Measurements from ENCODE around the gene HOXA3.

HOXA3 gene

DNA sequence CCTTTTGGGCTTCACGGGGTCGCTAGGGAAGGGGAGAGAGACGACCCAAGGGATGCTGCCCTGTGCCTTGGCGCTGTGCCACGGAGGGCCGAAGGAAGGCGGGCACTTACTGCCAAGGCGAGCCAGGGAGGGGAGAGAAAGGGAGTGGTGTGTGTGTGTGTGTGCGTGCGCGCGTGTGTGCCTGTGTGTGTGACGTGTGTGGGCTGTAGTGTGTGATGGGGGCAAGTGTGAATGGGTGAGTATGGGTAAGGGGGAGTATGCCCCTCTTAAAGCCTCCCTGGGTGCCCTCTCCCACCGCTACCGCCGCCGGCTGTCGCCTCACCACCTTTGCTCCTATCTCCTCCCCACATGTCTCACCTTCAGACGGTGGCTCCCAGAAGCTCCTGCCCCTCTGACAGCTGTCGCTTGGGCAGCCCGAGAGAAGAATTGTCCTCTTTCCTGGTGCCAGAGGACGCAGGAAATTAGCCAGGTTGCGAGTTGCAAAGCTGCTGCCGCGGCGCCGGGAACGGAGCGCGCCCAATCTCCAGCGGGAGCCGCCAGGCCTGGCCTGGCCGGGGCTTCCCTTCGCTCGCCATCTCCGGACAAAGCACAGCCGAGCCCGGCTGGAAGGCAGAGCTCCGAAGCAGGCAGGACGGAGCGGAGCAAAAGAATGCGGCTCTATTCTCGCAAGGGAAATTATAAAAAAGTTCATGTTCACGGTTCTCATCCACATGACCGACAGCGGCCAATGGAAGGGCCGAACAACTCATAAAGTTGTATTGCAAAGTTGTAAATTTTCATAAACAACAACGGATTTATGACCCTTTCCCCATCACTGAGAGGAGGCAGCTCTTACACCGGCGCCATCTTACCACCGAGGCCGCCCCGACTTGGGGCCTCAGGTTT, at the start of gene HOXA3:
TSS of gene HOXA3 (minus strand) at position 653 of the 885 bp plus-strand sequence. CDS start 41,943 bp downstream, outside the sequence.
- Mint-ChIP-seq H3K9me3 (peaks cover 3% of the 10 kb centered on the region in 2 donors), H3K36me3 (peaks cover 0 to 11% of the 10 kb centered on the region in 2 donors), H3K27ac (peak within 1 kb of the TSS; percentile 85), H3K27me3 (peaks cover 63 to 91% of the 10 kb centered on the region in 2 donors), H3K4me1 (peaks cover 36 to 66% of the 10 kb centered on the region in 2 donors), H3K4me3 (peak within 1 kb of the TSS; percentile 78 to 80)
- DNase-seq (no peak), ATAC-seq (replicated peaks) (no peak)

DNA sequence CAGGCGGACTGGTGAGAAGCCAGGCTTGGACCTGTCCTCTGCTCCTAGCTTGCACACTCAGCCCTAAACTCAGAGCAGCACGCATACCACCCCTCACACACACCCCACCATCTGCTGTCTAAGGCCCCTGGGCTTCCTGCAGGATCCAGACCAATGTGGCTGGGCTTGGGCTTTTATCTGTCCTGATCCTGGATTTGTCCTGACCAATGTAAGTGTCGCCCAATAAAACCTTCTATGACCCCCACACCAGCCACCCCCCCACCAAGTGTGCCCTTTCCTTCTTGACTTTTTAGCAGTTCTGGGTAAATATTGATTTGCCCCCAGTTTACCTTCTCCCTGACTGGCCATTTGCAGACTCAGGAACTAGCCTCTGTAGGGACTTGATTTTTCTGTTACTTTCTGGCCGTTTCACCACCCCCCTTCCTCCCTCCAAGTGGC, 49.2 kb upstream of the HOXA3 start:
- peaks cover 42 to 60% of the 10 kb centered on the region in 2 donors for H3K4me1 Mint-ChIP-seq
- ATAC-seq (replicated peaks) (no peak), DNase-seq (no peak)
- H3K4me3 Mint-ChIP-seq, result peak overlapping the region; percentile 88 to 89
- no peaks in the 10 kb centered on the region for H3K9me3 Mint-ChIP-seq
- H3K36me3 Mint-ChIP-seq, result peaks cover 0 to 5% of the 10 kb centered on the region in 2 donors
- H3K27ac Mint-ChIP-seq, result peak overlapping the region; percentile 9
- H3K27me3 Mint-ChIP-seq, result peaks cover 87 to 91% of the 10 kb centered on the region in 2 donors

DNA sequence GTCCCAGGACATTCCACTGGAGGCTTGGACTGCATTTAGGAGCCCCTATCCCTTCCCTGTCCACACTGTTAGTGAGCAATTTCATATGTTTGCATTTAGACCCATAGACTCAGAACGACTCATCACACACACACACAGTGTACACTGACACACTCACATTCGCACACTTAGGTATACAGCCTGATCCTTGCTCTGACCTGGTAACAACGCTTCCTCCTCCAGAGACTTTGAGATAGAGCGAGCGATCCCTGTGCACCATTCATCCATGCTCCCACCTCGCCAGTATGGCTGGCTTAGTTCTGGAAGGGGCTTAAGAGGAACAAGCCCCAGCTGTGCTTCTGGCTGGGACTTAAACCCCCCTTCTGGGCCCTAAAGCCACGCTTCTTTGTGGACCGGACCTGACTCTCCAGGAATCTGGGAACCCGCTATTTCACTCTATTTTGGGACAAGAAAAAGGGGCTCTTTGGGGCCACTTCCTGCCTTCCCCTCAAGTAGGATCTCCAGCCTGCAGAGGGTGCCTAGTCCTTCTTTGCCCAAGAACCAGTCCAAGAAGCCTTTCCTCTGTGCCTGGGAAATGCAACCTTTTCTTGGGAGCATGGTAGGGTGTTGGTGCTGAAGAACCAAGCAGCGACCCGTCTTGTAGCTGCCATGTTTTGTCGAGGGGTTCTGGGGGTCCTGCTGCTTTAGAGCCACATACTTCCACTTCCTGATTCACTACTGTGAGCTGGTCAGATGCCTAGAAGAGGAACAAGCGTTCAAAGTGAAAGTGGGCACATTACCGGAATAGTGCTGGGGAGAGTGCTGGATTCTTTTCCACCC, 48.6 kb upstream of the HOXA3 start:
- ATAC-seq (replicated peaks) (peak; percentile 63 to 71), DNase-seq (no peak)
- H3K27ac Mint-ChIP-seq, result peak overlapping the region; percentile 79

DNA sequence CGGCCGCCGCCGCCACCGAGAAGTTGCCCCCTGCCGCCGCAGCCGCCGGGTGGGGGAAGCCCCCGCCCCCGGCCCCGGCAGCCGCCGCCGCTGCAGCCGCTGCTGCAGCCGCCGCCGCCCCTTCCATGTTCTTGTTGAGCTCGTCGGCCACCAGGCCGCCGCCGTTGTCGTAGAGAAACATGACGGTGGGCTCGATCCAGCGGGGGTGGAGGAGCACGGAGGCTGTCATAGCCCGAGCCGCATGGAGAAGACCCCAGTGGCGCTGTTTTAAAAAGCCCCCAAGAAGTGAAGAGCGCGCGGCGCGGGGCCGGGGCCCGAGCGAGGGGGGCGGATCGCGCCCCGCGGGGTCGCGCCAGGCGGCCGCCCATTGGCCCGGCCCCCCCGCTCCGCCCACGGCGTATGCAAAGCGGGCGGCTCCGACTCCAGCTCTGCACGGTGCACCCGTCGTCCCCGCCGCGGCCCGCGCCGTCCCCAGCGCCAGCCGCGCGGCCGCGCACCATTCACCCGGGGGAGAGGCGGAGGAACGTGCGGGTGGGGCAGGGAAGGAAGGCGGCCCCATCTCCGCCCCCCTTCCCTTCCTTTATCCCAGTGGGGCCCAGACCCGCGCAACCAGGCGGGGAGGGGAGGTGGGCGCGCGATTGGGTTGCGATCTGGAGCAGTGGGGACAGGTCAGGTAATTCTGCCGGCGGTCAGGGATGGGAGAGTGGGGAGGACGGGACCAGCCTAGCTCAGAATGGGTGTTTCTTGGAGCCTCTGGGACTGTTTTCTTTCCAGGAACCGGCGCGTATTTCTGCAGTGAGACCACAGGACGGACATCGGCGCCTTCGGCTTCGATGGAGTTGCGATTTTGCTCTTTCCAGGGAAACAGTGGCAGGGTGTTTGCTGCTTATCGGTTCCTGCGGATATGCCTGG, 47.7 kb upstream of the HOXA3 start, which contains the start of gene HOXA13:
TSS of gene HOXA13 (minus strand) at position 243 of the 912 bp plus-strand sequence. CDS start at position 229, 14 bp downstream.
- H3K4me3 Mint-ChIP-seq, result peak within 1 kb of the TSS; percentile 88 to 89
- ATAC-seq (replicated peaks), result peak; percentile 41 to 54
- DNase-seq, result no peak
- H3K27me3 Mint-ChIP-seq, result peaks cover 81 to 83% of the 10 kb centered on the region in 2 donors
- H3K9me3 Mint-ChIP-seq, result no peaks in the 10 kb centered on the region
- H3K27ac Mint-ChIP-seq, result peak within 1 kb of the TSS; percentile 79
- peaks cover 0 to 3% of the 10 kb centered on the region in 2 donors for H3K36me3 Mint-ChIP-seq
- H3K4me1 Mint-ChIP-seq, result peaks cover 36 to 54% of the 10 kb centered on the region in 2 donors

More for the DNA sequence above, 48.6 kb upstream of the HOXA3 start:
- Mint-ChIP-seq H3K27me3 (peaks cover 84 to 86% of the 10 kb centered on the region in 2 donors), H3K9me3 (no peaks in the 10 kb centered on the region), H3K4me3 (peak overlapping the region; percentile 88 to 89), H3K4me1 (peaks cover 40 to 63% of the 10 kb centered on the region in 2 donors), H3K36me3 (peaks cover 0 to 5% of the 10 kb centered on the region in 2 donors)

DNA sequence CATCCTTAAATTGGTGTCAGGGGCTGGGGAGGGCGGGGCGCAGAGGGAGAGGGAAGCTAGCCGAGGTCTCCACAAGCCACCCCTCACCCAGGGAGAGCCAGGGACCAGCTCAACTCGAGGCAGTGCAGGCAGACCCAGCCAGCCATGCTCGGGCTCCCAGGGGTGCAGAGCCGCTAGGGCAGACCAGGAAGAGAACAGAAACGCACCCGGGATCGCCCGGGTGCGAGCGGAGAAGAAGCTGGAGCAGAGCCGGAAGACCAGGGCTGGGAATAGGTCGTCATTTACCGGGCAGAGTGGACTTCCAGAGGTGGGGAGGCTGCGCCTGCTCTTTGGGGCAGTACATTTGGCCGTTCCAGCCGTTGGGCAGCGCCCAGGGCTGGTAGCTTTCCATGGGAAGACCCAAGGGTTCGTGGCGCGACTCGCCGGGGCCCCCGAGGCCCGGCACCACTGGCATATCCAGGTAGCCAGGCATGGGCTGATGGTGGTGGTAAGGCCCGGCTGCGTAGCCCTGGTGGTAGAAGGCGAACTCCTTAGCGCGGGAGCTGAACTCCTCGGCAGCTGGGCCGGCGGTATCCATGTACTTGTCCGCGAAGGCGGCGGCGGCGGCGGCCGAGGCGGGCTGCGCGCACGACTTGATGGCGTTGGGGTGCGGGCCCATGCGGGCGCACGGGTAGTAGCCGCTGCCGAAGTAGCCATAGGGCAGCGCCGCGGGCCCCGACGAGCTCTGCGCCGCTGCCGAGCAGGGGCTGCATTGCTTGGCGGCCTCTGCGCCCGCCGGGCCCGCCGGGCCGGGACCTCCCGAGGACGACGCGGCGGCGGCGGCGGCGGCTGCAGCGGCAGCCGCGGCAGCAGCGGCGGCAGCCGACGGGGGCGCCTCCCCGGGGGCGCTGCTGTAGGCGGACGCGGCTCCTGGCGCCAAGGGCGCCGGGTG, 46.8 kb upstream of the HOXA3 start:
- Mint-ChIP-seq H3K4me1 (peaks cover 29 to 47% of the 10 kb centered on the region in 2 donors), H3K27me3 (peaks cover 76 to 83% of the 10 kb centered on the region in 2 donors), H3K9me3 (no peaks in the 10 kb centered on the region), H3K4me3 (peak overlapping the region; percentile 71 to 74), H3K36me3 (peaks cover 0 to 3% of the 10 kb centered on the region in 2 donors), H3K27ac (peak overlapping the region; percentile 57)
- ATAC-seq (replicated peaks), result no peak
- DNase-seq, result no peak

DNA sequence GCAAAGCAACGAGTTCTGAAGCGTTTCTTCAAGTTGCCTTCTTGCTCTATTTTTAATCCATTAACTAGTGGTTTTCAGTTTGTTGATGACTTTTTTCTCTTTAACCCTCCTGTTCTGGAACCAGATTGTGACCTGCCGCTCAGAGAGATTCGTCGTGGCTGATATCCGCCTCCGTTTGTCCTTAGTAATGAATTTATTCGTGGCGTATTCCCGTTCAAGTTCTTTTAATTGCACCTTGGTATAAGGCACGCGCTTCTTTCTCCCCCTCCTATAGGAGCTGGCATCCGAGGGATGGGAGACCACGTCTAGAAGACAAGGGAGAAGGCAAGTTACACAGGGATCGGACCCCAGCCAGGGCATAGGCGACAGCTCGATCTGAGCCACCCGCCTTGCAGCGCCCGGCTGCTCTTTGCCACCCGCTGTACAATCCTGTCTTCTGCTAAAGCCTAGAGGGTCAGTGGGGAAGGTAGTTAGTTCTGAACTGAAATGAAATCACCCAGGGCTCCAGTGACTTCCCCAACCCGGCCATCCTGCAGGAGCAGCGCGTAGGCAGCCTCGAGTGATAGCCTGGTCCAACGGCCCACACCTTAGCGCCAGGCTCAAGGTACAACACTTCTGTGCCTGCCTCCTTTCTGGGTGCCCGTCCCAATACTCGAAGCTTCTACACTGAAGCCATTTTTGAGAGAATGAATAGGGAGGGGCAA, 45.9 kb upstream of the HOXA3 start:
- no peak for DNase-seq
- H3K27ac Mint-ChIP-seq, result peak overlapping the region; percentile 66
- no peak for ATAC-seq (replicated peaks)
- H3K4me3 Mint-ChIP-seq, result peak overlapping the region; percentile 2 to 74
- H3K36me3 Mint-ChIP-seq, result peaks cover 0 to 3% of the 10 kb centered on the region in 2 donors
- H3K27me3 Mint-ChIP-seq, result peaks cover 67 to 78% of the 10 kb centered on the region in 2 donors
- H3K9me3 Mint-ChIP-seq, result no peaks in the 10 kb centered on the region
- peaks cover 29 to 49% of the 10 kb centered on the region in 2 donors for H3K4me1 Mint-ChIP-seq

DNA sequence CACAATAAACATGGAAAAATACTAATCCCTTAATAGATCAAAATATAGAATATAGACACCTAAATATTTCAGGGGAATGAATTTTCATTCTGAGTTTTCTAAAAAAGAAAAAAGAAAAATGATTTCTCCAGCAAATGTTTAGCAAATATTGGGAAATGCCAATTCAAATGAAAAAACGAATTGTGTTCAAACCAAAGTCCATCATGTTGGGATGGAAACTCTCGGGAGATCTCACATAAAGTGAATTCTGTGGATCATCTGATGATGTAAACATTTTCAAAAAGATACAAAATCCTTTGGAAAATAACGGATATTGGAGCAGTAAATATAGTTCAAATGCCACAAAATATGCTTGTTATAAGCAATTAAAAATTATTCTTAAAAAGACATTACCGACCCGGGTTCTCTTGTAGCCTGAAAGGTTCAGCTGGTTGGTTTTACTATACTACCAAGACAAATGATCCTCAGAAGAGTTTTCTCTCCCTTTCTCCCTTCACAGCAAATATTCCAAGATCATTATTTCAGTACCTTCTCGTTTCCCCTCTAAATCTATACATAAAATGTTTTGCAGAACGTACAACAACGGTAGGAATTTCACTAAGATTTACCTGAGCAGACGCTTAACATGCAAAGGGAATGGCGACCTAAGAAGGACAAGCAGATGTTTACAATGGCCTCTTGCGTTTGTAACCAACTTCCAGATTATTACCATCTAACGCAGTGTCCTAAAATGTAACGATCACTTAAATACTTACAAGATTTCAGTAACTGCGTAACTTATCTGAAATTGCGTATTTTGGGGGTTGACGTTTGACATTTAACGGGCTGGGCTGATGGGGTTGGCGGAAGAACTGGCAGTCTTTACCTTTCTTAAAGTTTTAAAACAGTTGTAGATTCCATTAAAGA, 45.0 kb upstream of the HOXA3 start:
- Mint-ChIP-seq H3K27ac (no peak overlapping the region), H3K27me3 (peaks cover 59 to 75% of the 10 kb centered on the region in 2 donors), H3K9me3 (no peaks in the 10 kb centered on the region), H3K4me1 (peaks cover 29 to 51% of the 10 kb centered on the region in 2 donors), H3K36me3 (peaks cover 0 to 3% of the 10 kb centered on the region in 2 donors), H3K4me3 (no peak overlapping the region)
- DNase-seq, result no peak
- no peak for ATAC-seq (replicated peaks)

DNA sequence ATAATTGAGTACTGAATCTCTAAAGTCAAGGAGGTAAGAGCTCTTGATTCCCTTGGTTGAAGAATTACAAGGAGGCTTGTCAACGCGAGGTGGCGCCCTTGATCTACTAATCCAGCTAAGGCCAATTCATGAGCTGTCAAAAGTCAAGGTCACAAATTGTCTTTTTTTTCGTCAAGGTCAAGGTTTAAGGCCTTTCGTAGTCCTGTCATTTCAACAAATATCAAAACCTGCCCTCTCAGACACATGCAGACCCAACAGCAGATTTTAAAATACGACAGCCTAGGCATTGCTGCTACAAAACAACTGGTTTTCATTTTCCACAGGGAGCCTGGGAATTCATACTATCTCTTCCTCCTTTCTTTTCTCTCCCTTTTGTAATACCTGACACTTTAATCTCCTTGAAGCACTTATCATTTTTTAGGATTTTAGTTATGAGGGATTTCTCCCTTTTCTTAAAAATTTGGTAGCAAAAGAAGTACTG, 43.9 kb upstream of the HOXA3 start:
- Mint-ChIP-seq H3K9me3 (no peaks in the 10 kb centered on the region), H3K36me3 (peaks cover 0 to 4% of the 10 kb centered on the region in 2 donors), H3K27ac (peak overlapping the region; percentile 71), H3K4me1 (peaks cover 22 to 51% of the 10 kb centered on the region in 2 donors), H3K4me3 (no peak overlapping the region), H3K27me3 (peaks cover 59 to 75% of the 10 kb centered on the region in 2 donors)
- ATAC-seq (replicated peaks) (peak in 1 of 2 donors; percentile 37), DNase-seq (peak; percentile 58)

DNA sequence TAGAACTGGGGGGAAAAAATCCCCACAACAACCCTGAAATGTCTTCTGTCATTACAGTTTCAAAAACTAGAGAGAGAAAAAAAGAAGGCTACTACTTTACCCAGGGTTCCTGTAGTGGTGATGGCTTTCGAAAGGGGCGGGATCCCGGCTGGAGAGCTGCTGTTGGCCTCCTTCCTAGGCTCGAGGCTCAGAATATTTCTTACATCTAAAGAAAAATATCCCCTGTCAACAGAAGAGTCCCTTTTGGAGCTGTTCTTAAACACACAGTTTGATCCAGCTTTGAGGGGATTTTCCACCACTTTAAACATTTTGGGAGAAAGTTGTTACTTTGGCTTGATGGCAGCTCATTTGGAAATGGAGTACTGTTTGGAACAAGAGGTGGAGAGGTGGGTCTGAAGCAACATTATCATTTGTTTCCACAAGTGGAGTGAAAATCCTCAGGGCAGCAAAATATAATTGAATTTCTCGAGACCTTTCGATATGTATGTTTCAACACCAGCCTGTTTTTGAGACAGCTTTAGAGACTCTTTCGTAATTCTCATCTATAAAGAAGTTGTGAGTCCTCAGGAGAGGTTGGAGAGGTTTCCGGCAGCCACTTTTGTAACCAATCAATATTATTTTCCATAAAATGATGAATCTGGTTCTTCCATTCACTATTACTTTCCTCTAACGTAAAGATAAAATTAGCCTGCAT, 42.5 kb upstream of the HOXA3 start:
- DNase-seq (no peak), ATAC-seq (replicated peaks) (no peak)
- H3K4me1 Mint-ChIP-seq, result peaks cover 10 to 39% of the 10 kb centered on the region in 2 donors
- H3K9me3 Mint-ChIP-seq, result no peaks in the 10 kb centered on the region
- no peak overlapping the region for H3K4me3 Mint-ChIP-seq
- H3K27me3 Mint-ChIP-seq, result peaks cover 59 to 73% of the 10 kb centered on the region in 2 donors
- no peak overlapping the region for H3K27ac Mint-ChIP-seq
- H3K36me3 Mint-ChIP-seq, result peaks cover under 1 to 5% of the 10 kb centered on the region in 2 donors

DNA sequence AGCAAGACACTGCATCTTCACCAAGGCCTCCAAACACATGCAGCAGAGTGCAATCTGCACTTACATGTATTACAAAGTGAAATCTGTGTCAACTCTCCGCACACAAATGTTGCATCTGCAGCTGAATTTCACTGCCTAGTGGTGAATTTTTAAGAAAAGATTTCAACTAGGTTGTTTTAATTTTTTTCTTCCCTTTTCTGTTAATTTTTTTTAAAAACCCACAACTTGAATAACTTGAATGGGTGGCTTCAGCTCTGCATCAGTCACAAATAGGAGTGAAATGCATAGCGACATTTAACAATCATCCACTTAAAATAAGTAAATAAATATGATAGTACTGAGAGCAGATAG, 41.6 kb upstream of the HOXA3 start:
- no peak overlapping the region for H3K4me3 Mint-ChIP-seq
- no peaks in the 10 kb centered on the region for H3K9me3 Mint-ChIP-seq
- H3K27me3 Mint-ChIP-seq, result peaks cover 62 to 78% of the 10 kb centered on the region in 2 donors
- ATAC-seq (replicated peaks), result no peak
- peak overlapping the region; percentile 31 for H3K27ac Mint-ChIP-seq
- peaks cover 2% of the 10 kb centered on the region in 2 donors for H3K36me3 Mint-ChIP-seq
- DNase-seq, result no peak
- H3K4me1 Mint-ChIP-seq, result peaks cover 15 to 44% of the 10 kb centered on the region in 2 donors
